Naive thymus-derived CD4-positive, alpha-beta T cell (primary cell): ENCODE results near the gene HP. TPM values are rescaled to one million over a fixed set of nuclear protein-coding genes. Genes with fewer than 3 reads are reported as not detected.

Experiments
- ATAC-seq: fragments of 150-1000 bp; cut with Tn5 transposase; 2 replicates; pipeline ENCODE4 v1.10.0; 2021; ENCODE audit warnings: mild to moderate bottlenecking, moderate library complexity
- CTCF ChIA-PET: fragments of 350-600 bp; sonication (Branson Sonifier 250); formaldehyde crosslinking; loops from one replicate; lab custom pipeline; 2021; ENCODE audit warnings: antibody characterized with exemption; lab: Charles Lee
- POLR2A ChIA-PET: fragments of 350-600 bp; sonication (Branson Sonifier 250); formaldehyde crosslinking; loops from one replicate; lab custom pipeline; 2021; ENCODE audit warnings: antibody characterized with exemption, inconsistent platforms; lab: Charles Lee
- DNase-seq, 9 donors: peaks; one replicate each; pipeline versions ENCODE4 v3.0.0 to v3.0.0-alpha.2; 2020 to 2022; ENCODE audit warnings: mixed read lengths in 1 of 9
- H3K27ac ChIP-seq: one replicate; pipeline ENCODE4 v1.7.0; 2013; ENCODE audit warnings: mild to moderate bottlenecking, low read depth, low read length, moderate library complexity
- H3K27me3 ChIP-seq, 2 donors: one replicate each; pipeline ENCODE4 v1.7.0; 2013; ENCODE audit warnings: low read length in 2 of 2, mild to moderate bottlenecking in 2 of 2, moderate library complexity in 2 of 2; ENCODE audit not compliant: control insufficient read depth in 2 of 2, insufficient read depth in 2 of 2
- H3K36me3 ChIP-seq, 3 experiments: 1 replicate in 2 of 3; 2 replicates in 1 of 3; pipeline ENCODE4 v1.7.0; 2013; ENCODE audit warnings: low read length in 3 of 3, mild to moderate bottlenecking in 3 of 3, moderate library complexity in 1 of 3; ENCODE audit not compliant: insufficient read depth in 3 of 3, control insufficient read depth in 2 of 3
- H3K4me1 ChIP-seq, 2 donors: one replicate each; pipeline ENCODE4 v1.7.0; 2013; ENCODE audit warnings: low read length in 2 of 2, mild to moderate bottlenecking in 2 of 2, moderate library complexity in 1 of 2; ENCODE audit not compliant: control insufficient read depth in 2 of 2, insufficient read depth in 2 of 2
- H3K4me3 ChIP-seq: 2 replicates; pipeline ENCODE4 v1.7.0; 2013; ENCODE audit warnings: mild to moderate bottlenecking, low read length
- H3K9me3 ChIP-seq, 3 experiments: 1 replicate in 2 of 3; 2 replicates in 1 of 3; pipeline ENCODE4 v1.7.0; 2013; ENCODE audit warnings: low read length in 3 of 3; ENCODE audit not compliant: control insufficient read depth in 2 of 3
- H3K27ac Mint-ChIP-seq, 9 donors: one replicate each; pipeline ENCODE4 v1.8.0; 2020 to 2022; ENCODE audit warnings: mixed read lengths in 9 of 9, mild to moderate bottlenecking in 8 of 9, moderate library complexity in 5 of 9, inconsistent platforms in 2 of 9
- H3K27me3 Mint-ChIP-seq, 5 donors: one replicate each; pipeline ENCODE4 v1.8.0; 2021 to 2022; ENCODE audit warnings: mixed read lengths in 5 of 5, mild to moderate bottlenecking in 1 of 5
- H3K36me3 Mint-ChIP-seq, 5 donors: one replicate each; pipeline ENCODE4 v1.8.0; 2020 to 2022; ENCODE audit warnings: mixed read lengths in 5 of 5, mild to moderate bottlenecking in 3 of 5, inconsistent platforms in 1 of 5
- H3K4me1 Mint-ChIP-seq, 7 donors: one replicate each; pipeline ENCODE4 v1.8.0; 2020 to 2022; ENCODE audit warnings: mixed read lengths in 7 of 7, mild to moderate bottlenecking in 3 of 7, inconsistent platforms in 1 of 7
- H3K4me3 Mint-ChIP-seq, 10 donors: one replicate each; pipeline ENCODE4 v1.8.0; 2020 to 2022; ENCODE audit warnings: mild to moderate bottlenecking in 10 of 10, mixed read lengths in 10 of 10, moderate library complexity in 6 of 10, inconsistent platforms in 2 of 10
- H3K9me3 Mint-ChIP-seq, 11 donors: one replicate each; pipeline ENCODE4 v1.8.0; 2020 to 2022; ENCODE audit warnings: mixed read lengths in 11 of 11, mild to moderate bottlenecking in 4 of 11, inconsistent platforms in 1 of 11, moderate library complexity in 1 of 11
- intact Hi-C, 2 donors: fragments of 100-400 bp; cut with micrococcal nuclease; formaldehyde crosslinking; loops; one replicate each; pipeline ENCODE4 v1.15.1; 2023
- polyA plus RNA-seq, 2 donors: library from polyadenylated mRNA; unstranded; fragments of 300-500 nt; fragmentation: Illumina TruSeq; gene quantifications; one replicate each; pipeline ENCODE4 v1.2.3, GENCODE V29; 2021
- total RNA-seq, 6 experiments: library from RNA in 5 of 6; stranded (reverse) in 5 of 6; gene quantifications; 1 replicate in 5 of 6; 2 replicates in 1 of 6; pipeline ENCODE4 v1.2.3 and lab custom pipeline; 2021 to 2026

Gene HP
- total and polyA plus RNA-seq, 7 experiments from 2014 or later, result 0.26 to 5.2 TPM; not detected in 5

DNA sequence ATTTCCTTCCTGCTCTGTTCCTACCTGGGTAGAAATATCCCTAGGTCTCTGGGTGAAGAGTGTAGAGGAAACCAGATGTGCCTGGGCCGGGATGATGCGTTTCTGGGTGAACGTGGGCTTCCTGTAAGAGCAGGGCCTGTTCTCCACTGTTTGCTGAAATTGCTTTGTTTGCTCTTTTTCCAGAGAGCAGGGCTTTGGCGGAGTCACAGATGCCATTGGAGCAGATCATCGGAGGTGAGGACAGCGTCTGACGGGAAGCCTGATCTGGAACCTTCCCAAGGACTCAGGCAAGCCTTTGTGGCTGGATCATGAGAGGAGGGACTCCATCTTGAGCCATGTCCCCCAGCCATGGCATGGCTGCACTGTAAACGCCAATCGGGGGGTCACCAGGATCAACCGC is 30.3 kb upstream of the HP start:
- H3K27ac ChIP-seq, result no peak overlapping the region
- H3K4me1 Mint-ChIP-seq, result no peaks in the 10 kb centered on the region
- intact Hi-C loops, result no loop called here
- no peak overlapping the region for H3K27ac Mint-ChIP-seq
- H3K9me3 ChIP-seq, result no peaks in the 10 kb centered on the region
- H3K4me3 ChIP-seq, result no peak overlapping the region
- H3K27me3 Mint-ChIP-seq, result no peaks in the 10 kb centered on the region
- ChIA-PET POLR2A (no interaction called here), CTCF (no interaction called here)
- peaks cover 4 to 44% (median 21%) of the 10 kb centered on the region in 5 donors for H3K36me3 Mint-ChIP-seq
- no peak for ATAC-seq
- H3K4me1 ChIP-seq, result no peaks in the 10 kb centered on the region
- no peaks in the 10 kb centered on the region for H3K27me3 ChIP-seq
- peaks cover 0 to 67% (median 0%) of the 10 kb centered on the region in 3 experiments for H3K36me3 ChIP-seq
- no peak for DNase-seq
- no peak overlapping the region for H3K4me3 Mint-ChIP-seq
- H3K9me3 Mint-ChIP-seq, result no peaks in the 10 kb centered on the region

DNA sequence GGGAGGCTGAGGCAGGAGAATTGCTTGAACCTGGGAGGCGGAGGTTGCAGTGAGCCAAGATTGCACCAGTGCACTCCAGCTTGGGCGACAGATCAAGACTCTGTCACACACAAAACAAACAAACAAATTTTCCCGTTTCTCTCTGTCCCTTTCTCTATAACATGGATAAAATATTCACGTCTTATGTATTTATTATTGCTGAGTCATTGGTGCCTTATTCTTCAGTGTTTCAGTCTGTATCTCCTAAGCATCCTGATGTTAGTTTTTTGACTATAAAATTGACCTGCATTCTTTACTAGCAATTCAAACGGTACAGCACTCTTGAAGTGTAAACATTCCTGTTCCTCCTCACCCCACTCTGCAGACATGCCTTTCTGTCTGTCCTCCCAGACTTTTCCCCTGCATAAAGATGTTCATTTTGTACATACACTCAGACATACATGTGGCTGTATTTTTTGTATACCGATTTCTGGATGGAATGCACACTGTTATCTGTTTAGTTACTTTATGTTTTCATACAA is 29.4 kb upstream of the HP start:
- Mint-ChIP-seq H3K4me1 (no peaks in the 10 kb centered on the region), H3K9me3 (no peaks in the 10 kb centered on the region), H3K36me3 (peaks cover 4 to 42% (median 16%) of the 10 kb centered on the region in 5 donors), H3K4me3 (no peak overlapping the region), H3K27me3 (no peaks in the 10 kb centered on the region), H3K27ac (peak overlapping the region in 3 of 9 donors; percentile 1 to 43 (median 5))
- POLR2A ChIA-PET, result no interaction called here
- Histone ChIP-seq H3K4me3 (no peak overlapping the region), H3K4me1 (no peaks in the 10 kb centered on the region), H3K36me3 (peaks cover 0 to 63% (median 0%) of the 10 kb centered on the region in 3 experiments), H3K27ac (no peak overlapping the region), H3K27me3 (no peaks in the 10 kb centered on the region), H3K9me3 (no peaks in the 10 kb centered on the region)
- CTCF ChIA-PET, result no interaction called here
- no peak for DNase-seq
- intact Hi-C loops, result no loop called here
- ATAC-seq, result no peak

DNA sequence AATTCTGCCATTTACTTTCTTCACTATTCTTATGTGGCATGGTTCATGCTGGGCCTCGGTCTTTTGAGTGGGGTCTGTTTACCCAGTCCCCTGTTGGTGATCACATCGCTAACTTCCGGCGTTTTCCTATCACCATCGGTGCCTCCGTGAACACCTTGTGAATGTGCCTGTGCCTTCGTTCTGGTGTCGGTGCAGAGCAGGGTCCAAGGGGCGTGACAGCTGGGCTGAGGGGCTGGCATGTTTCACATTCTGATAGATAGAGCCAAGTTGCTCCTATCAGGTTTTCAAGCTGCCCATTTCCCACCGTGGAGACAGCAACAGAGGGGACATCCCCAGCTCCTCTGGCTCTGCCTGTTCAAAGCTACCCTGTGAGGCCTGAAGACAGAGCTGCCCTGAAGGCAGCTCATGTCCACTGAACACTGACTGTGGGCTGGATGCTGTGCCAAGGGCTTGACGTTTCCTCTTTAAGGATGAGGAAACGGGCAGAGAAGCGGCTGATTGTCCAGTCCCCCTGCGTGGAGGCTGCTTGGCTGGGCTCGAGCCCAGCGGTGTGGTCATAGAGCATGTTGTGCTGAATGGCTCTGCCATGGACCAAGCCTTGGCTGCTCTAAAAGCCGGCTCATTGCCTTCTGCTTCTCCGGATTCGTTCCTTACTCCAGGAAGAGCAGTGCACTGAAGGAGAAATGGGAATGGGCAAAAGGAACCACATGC is 28.7 kb upstream of the HP start:
- ChIA-PET POLR2A (no interaction called here), CTCF (no interaction called here)
- Histone ChIP-seq H3K4me1 (no peaks in the 10 kb centered on the region), H3K36me3 (peaks cover 0 to 60% (median 0%) of the 10 kb centered on the region in 3 experiments), H3K4me3 (no peak overlapping the region), H3K9me3 (no peaks in the 10 kb centered on the region), H3K27ac (no peak overlapping the region), H3K27me3 (no peaks in the 10 kb centered on the region)
- Mint-ChIP-seq H3K36me3 (peaks cover 4 to 42% (median 16%) of the 10 kb centered on the region in 5 donors), H3K4me1 (no peaks in the 10 kb centered on the region), H3K4me3 (no peak overlapping the region), H3K9me3 (no peaks in the 10 kb centered on the region), H3K27me3 (no peaks in the 10 kb centered on the region), H3K27ac (peak overlapping the region in 1 of 9 donors; percentile 5)
- DNase-seq, result no peak
- intact Hi-C loops, result no loop called here
- ATAC-seq, result no peak

DNA sequence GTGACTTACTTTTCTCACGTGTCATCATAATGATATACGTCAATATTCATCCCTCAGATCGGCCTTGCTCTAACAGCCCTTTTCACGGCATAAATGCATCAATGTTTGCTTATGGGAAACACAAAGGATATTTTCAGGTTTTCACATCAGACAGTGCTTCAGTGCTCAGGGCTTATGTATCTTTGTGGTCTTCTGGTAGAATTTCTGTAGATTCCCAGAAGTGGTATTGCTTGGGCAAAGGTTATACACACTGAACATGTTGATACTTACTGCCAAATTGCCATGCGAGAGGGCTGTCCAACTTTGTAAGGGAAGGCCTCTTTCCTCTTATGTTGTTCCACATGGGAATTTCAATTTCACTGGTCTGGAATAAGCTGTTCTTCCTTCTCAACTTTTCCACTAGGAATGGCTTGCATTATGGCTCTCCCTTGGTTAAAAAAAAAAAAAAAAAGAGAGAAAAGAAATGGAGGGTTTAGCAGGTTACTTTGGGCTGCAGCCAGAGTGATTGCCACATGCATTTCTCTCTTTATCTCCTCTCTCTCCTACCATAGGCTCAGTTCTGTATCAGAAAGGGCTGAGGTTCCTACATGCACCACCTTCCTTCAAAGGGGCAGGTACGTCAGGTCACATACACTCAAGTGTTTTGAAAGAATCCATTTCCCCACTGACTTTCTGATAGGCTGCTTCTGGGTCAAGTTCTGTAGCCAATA is 26.5 kb upstream of the HP start:
- Mint-ChIP-seq H3K36me3 (peaks cover 4 to 36% (median 13%) of the 10 kb centered on the region in 5 donors), H3K4me3 (no peak overlapping the region), H3K4me1 (no peaks in the 10 kb centered on the region), H3K9me3 (no peaks in the 10 kb centered on the region), H3K27ac (peak overlapping the region in 1 of 9 donors; percentile 49), H3K27me3 (no peaks in the 10 kb centered on the region)
- peaks cover 0 to 38% (median 0%) of the 10 kb centered on the region in 3 experiments for H3K36me3 ChIP-seq
- intact Hi-C loops, result no loop called here
- no peaks in the 10 kb centered on the region for H3K9me3 ChIP-seq
- POLR2A ChIA-PET, result no interaction called here
- no peak for DNase-seq
- CTCF ChIA-PET, result no interaction called here
- H3K27me3 ChIP-seq, result no peaks in the 10 kb centered on the region
- ATAC-seq, result no peak
- no peaks in the 10 kb centered on the region for H3K4me1 ChIP-seq
- no peak overlapping the region for H3K4me3 ChIP-seq
- H3K27ac ChIP-seq, result no peak overlapping the region

DNA sequence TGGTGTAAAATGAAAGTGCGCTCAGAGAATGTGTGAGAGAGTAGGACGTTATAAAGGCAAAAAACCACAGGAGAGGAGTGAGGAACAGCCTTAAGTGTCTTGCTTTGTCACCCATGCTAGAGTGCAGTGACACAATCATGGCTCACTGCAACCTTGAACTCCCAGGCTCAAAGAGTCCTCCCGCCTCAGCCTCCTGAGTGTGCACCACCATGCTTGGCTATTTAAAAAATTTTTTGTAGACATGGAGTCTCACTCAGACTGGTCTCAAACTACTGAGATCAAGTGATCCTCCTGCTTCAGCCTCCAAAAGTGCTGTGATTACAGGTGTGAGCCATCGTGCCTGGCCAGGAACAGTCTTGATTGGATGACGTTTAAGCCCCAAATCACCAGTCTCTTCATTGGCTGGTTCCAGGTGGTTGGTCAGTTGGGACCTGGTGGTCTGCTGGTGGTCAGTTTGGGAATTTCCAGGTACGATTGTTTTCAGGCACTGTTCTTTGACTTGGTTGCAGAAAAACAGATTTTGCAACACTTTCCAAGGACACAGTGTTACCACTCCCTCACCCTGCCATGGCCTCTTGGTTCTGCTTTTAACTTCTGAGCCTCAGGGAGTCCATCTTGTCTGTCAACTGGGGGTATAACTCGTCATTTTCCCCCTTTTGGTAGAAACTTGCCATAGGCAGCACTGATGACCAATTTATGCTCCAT is 24.6 kb upstream of the HP start:
- no peak overlapping the region for H3K4me3 ChIP-seq
- H3K4me1 ChIP-seq, result no peaks in the 10 kb centered on the region
- Mint-ChIP-seq H3K27me3 (no peaks in the 10 kb centered on the region), H3K4me1 (no peaks in the 10 kb centered on the region), H3K4me3 (no peak overlapping the region), H3K36me3 (peaks cover 4 to 29% (median 11%) of the 10 kb centered on the region in 5 donors), H3K27ac (peak overlapping the region in 2 of 9 donors; percentile 54 to 76), H3K9me3 (no peaks in the 10 kb centered on the region)
- no peaks in the 10 kb centered on the region for H3K27me3 ChIP-seq
- no peak for DNase-seq
- peaks cover 0 to 19% (median 0%) of the 10 kb centered on the region in 3 experiments for H3K36me3 ChIP-seq
- no peak overlapping the region for H3K27ac ChIP-seq
- ChIA-PET POLR2A (no interaction called here), CTCF (no interaction called here)
- H3K9me3 ChIP-seq, result no peaks in the 10 kb centered on the region
- intact Hi-C loops, result no loop called here
- no peak for ATAC-seq

DNA sequence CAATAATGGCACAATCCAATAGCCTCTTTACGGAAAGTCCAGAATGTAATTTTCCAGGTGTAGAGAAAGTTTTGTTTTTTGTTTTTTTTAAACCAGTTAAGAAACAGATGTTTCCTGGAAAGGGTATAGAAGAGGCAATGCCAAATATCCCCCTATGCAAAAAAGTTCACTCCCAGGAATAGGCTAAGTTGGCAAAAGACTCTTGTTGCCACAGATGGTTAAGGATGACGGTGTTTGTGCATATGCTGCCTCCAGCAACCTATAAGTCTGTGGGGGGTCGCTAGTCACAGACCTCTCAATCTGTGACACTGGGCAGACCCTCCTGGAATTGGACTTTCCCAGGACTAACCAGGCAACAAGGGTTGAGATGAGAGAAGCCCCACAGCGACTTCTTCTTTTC is 20.9 kb upstream of the HP start:
- Histone ChIP-seq H3K36me3 (peaks cover 0 to 1% (median 0%) of the 10 kb centered on the region in 3 experiments), H3K4me1 (no peaks in the 10 kb centered on the region), H3K27me3 (no peaks in the 10 kb centered on the region), H3K4me3 (no peak overlapping the region), H3K9me3 (no peaks in the 10 kb centered on the region), H3K27ac (no peak overlapping the region)
- ATAC-seq, result no peak
- ChIA-PET CTCF (no interaction called here), POLR2A (no interaction called here)
- DNase-seq, result no peak
- Mint-ChIP-seq H3K4me3 (no peak overlapping the region), H3K27me3 (no peaks in the 10 kb centered on the region), H3K4me1 (no peaks in the 10 kb centered on the region), H3K27ac (no peak overlapping the region), H3K36me3 (peaks cover 0 to 35% (median 9%) of the 10 kb centered on the region in 5 donors), H3K9me3 (no peaks in the 10 kb centered on the region)
- intact Hi-C loops, result no loop called here
